B cell (primary cell): Measurements from ENCODE around the gene MRPS25. TPM values are rescaled to one million over a fixed set of nuclear protein-coding genes. Genes with fewer than 3 reads are reported as not detected.
"Not testable (repeated sequence)": the region's sequence is repeated elsewhere in the genome, so short reads cannot be mapped to it uniquely, and the experiment has no call there.

Source experiments
- ATAC-seq: fragments of 200-7000 bp; cut with Tn5 transposase; one replicate; pipeline ENCODE4 v1.10.0; 2021; ENCODE audit warnings: low read depth, mild to moderate bottlenecking, moderate number of reproducible peaks, moderate library complexity
- CTCF ChIA-PET: fragments of 350-600 bp; sonication (Branson Sonifier 250); formaldehyde crosslinking; loops from one replicate; lab custom pipeline; 2021; ENCODE audit warnings: antibody characterized with exemption, inconsistent platforms; lab: Charles Lee
- POLR2A ChIA-PET: fragments of 350-600 bp; sonication (Branson Sonifier 250); formaldehyde crosslinking; loops from one replicate; lab custom pipeline; 2021; ENCODE audit warnings: antibody characterized with exemption; lab: Charles Lee
- DNase-seq: peaks from one replicate; pipeline ENCODE4 v3.0.0; 2013
- H2AFZ ChIP-seq: 2 replicates; pipeline ENCODE4 v1.6.1; 2012; ENCODE audit warnings: mild to moderate bottlenecking, low read depth, low read length; ENCODE audit not compliant: insufficient read depth, poor library complexity, severe bottlenecking
- H3K27ac ChIP-seq, 2 donors: 1 replicate in 1 of 2; 2 replicates in 1 of 2; pipeline ENCODE4 v1.5.1; 2012 to 2013; ENCODE audit warnings: low read length in 2 of 2, mild to moderate bottlenecking in 2 of 2, moderate library complexity in 1 of 2
- H3K27me3 ChIP-seq, 4 experiments: fragments of 200-600 bp in 1 of 4; sonication (generic) in 1 of 4; replicated peaks in 1 of 4; 1 replicate in 2 of 4; 2 replicates in 2 of 4; pipeline versions ENCODE4 v1.6.1 to v1.7.0; 2013 to 2016; ENCODE audit warnings: low read length in 3 of 4, mild to moderate bottlenecking in 2 of 4, mixed read lengths in 1 of 4, moderate library complexity in 1 of 4; ENCODE audit not compliant: insufficient read depth in 4 of 4, control insufficient read depth in 3 of 4; ENCODE audit errors: control extremely low read depth in 1 of 4
- H3K36me3 ChIP-seq, 2 experiments: replicated peaks in 1 of 2; 1 replicate in 1 of 2; 2 replicates in 1 of 2; pipeline versions ENCODE4 v1.6.1 to v1.7.1; 2013; ENCODE audit warnings: low read length in 1 of 2; ENCODE audit not compliant: insufficient read depth in 2 of 2, control insufficient read depth in 1 of 2; ENCODE audit errors: control extremely low read depth in 1 of 2, extremely low read depth in 1 of 2
- H3K4me1 ChIP-seq, 2 donors: fragments of 200-600 bp in 1 of 2; sonication (generic) in 1 of 2; 1 replicate in 1 of 2; 2 replicates in 1 of 2; pipeline versions ENCODE4 v1.5.1 to v1.6.1; 2013 to 2017; ENCODE audit warnings: low read length in 2 of 2; ENCODE audit not compliant: control insufficient read depth in 2 of 2, insufficient read depth in 2 of 2
- H3K4me2 ChIP-seq: replicated peaks from 2 replicates; pipeline ENCODE3; 2012; ENCODE audit warnings: mild to moderate bottlenecking, low read depth, low read length; ENCODE audit not compliant: poor library complexity, severe bottlenecking
- H3K4me3 ChIP-seq, 5 experiments: fragments of 200-600 bp in 1 of 5; sonication (generic) in 1 of 5; 1 replicate in 3 of 5; 2 replicates in 2 of 5; pipeline versions ENCODE4 v1.5.1 to v1.7.0; 2011 to 2016; ENCODE audit warnings: low read length in 4 of 5, mild to moderate bottlenecking in 4 of 5, low read depth in 2 of 5, control low read depth in 1 of 5, moderate library complexity in 1 of 5; ENCODE audit not compliant: insufficient read depth in 1 of 5; ENCODE audit errors: control extremely low read depth in 1 of 5, extremely low read depth in 1 of 5
- H3K79me2 ChIP-seq: fragments of 200-600 bp; sonication (generic); one replicate; pipeline ENCODE4 v1.6.0; 2016; ENCODE audit warnings: low read length; ENCODE audit not compliant: control insufficient read depth, insufficient read depth
- H3K9ac ChIP-seq: fragments of 200-600 bp; sonication (generic); 2 replicates; pipeline ENCODE4 v1.6.1; 2017; ENCODE audit warnings: mild to moderate bottlenecking, low read length, moderate library complexity
- H3K9me3 ChIP-seq, 3 donors: one replicate each; pipeline versions ENCODE4 v1.6.1 to v1.7.1; 2013; ENCODE audit warnings: low read length in 2 of 3; ENCODE audit not compliant: control insufficient read depth in 2 of 3, insufficient read depth in 1 of 3; ENCODE audit errors: control extremely low read depth in 1 of 3
- H4K20me1 ChIP-seq: 2 replicates; pipeline ENCODE4 v1.6.0; 2012; ENCODE audit warnings: mild to moderate bottlenecking, low read length; ENCODE audit not compliant: insufficient read depth, control insufficient read depth, poor library complexity, severe bottlenecking
- H3K27ac Mint-ChIP-seq: one replicate; pipeline ENCODE4 v1.8.0; 2021; ENCODE audit warnings: mixed read lengths
- H3K27me3 Mint-ChIP-seq: one replicate; pipeline ENCODE4 v1.8.0; 2021; ENCODE audit warnings: mixed read lengths
- H3K4me1 Mint-ChIP-seq: one replicate; pipeline ENCODE4 v1.8.0; 2021; ENCODE audit warnings: mixed read lengths
- H3K4me3 Mint-ChIP-seq: one replicate; pipeline ENCODE4 v1.8.0; 2021; ENCODE audit warnings: mixed read lengths
- H3K9me3 Mint-ChIP-seq: one replicate; pipeline ENCODE4 v1.8.0; 2022; ENCODE audit warnings: mixed read lengths; ENCODE audit not compliant: insufficient read depth
- CTCF ChIP-seq: fragments of 200-600 bp; IDR thresholded peaks from one replicate; pipeline ENCODE4 v1.8.0; 2022; ENCODE audit warnings: antibody characterized with exemption, mild to moderate bottlenecking
- EZH2 ChIP-seq: IDR thresholded peaks from 2 replicates; pipeline ENCODE4 v1.6.1; 2012; ENCODE audit warnings: borderline replicate concordance, low read depth, mild to moderate bottlenecking, moderate library complexity, low read length; ENCODE audit not compliant: insufficient read depth, poor library complexity, severe bottlenecking
- WGBS: methylation state at CpG from one replicate; pipeline ENCODE4 v1.1.5; 2013; ENCODE audit warnings: missing lambda C conversion rate; ENCODE audit not compliant: insufficient coverage; 5-methylcytosine and 5-hydroxymethylcytosine counted together
- intact Hi-C: fragments of 100-400 bp; cut with micrococcal nuclease; formaldehyde crosslinking; loops from one replicate; pipeline ENCODE4 v1.10.0; 2022
- polyA plus RNA-seq: library from polyadenylated mRNA; depleted of rRNA; stranded (reverse); fragments of >200 nt; gene quantifications from 2 replicates; pipeline ENCODE4 v1.2.3, GENCODE V29; 2012
- total RNA-seq, 2 donors: library from RNA; stranded (reverse); fragments of 120-200 nt in 1 of 2; gene quantifications; 1 replicate in 1 of 2; 2 replicates in 1 of 2; pipeline versions ENCODE4 v1.2.3 to v1.2.4, GENCODE V29; 2013 to 2022

Gene MRPS25
- total and polyA plus RNA-seq, 2 donors (not counting 1 experiment from before 2014, with no cell fraction given): 94.9 to 105 TPM

- no peak for ATAC-seq
- H3K36me3 ChIP-seq: peaks cover 5 to 64% of the 10 kb centered on the region in 2 experiments
- H3K27me3 ChIP-seq: no peaks in the 10 kb centered on the region
- H3K4me2 ChIP-seq: no peak overlapping the region
- ChIA-PET POLR2A (no interaction called here), CTCF (no interaction called here)
- no peak overlapping the region for H3K27ac ChIP-seq
- no peak for TF ChIP-seq CTCF
- TF ChIP-seq EZH2: no peak
- no peak overlapping the region for H2AFZ ChIP-seq
- DNase-seq: no peak
- H3K4me1 Mint-ChIP-seq: no peaks in the 10 kb centered on the region
- H3K27me3 Mint-ChIP-seq: no peaks in the 10 kb centered on the region
- H3K27ac Mint-ChIP-seq: no peak overlapping the region
- no peak overlapping the region for H3K4me3 ChIP-seq
- H3K4me3 Mint-ChIP-seq: no peak overlapping the region
- H3K9me3 Mint-ChIP-seq: peaks cover 2% of the 10 kb centered on the region
- no peak overlapping the region for H3K9ac ChIP-seq
- peaks cover 0 to 6% (median 0%) of the 10 kb centered on the region in 3 donors for H3K9me3 ChIP-seq
- 100% methylated on average over 1 of the region's 5 CpGs for WGBS
- intact Hi-C loops: no loop called here
- no peaks in the 10 kb centered on the region for H4K20me1 ChIP-seq
- H3K79me2 ChIP-seq: peaks cover 53% of the 10 kb centered on the region
- no peaks in the 10 kb centered on the region for H3K4me1 ChIP-seq
These were observed 55.9 kb downstream of the MRPS25 start for GRCh38 chr3:15009167-15009566.

- H3K9me3 ChIP-seq: peaks cover 0 to 6% (median 0%) of the 10 kb centered on the region in 3 donors
- H3K27me3 Mint-ChIP-seq: no peaks in the 10 kb centered on the region
- peaks cover 2% of the 10 kb centered on the region for H3K9me3 Mint-ChIP-seq
- H3K4me1 ChIP-seq: no peaks in the 10 kb centered on the region
- no peaks in the 10 kb centered on the region for H3K27me3 ChIP-seq
- peaks cover 8% of the 10 kb centered on the region for H3K4me1 Mint-ChIP-seq
- no peak for DNase-seq
- ATAC-seq: no peak
- intact Hi-C loops: no loop called here
- no peak overlapping the region for H3K27ac Mint-ChIP-seq
- ChIA-PET CTCF (interaction anchor here (1.3 kb wide), 1 partner anchor 82 kb away, joined by 5 read pairs; no protein-coding TSS in a partner anchor), POLR2A (no interaction called here)
- H3K4me3 ChIP-seq: no peak overlapping the region
- no peak overlapping the region for H3K27ac ChIP-seq
- TF ChIP-seq EZH2 (no peak), CTCF (no peak)
- no peak overlapping the region for H3K4me2 ChIP-seq
- H3K79me2 ChIP-seq: peaks cover 67% of the 10 kb centered on the region
- no peaks in the 10 kb centered on the region for H4K20me1 ChIP-seq
- H3K9ac ChIP-seq: no peak overlapping the region
- no peak overlapping the region for H2AFZ ChIP-seq
- no peak overlapping the region for H3K4me3 Mint-ChIP-seq
- WGBS: 93% methylated on average over 2 of the region's 4 CpGs
- H3K36me3 ChIP-seq: peaks cover 7 to 57% of the 10 kb centered on the region in 2 experiments
These were observed 57.4 kb downstream of the MRPS25 start for GRCh38 chr3:15007681-15008141.

- DNase-seq, H3K27me3 Mint-ChIP-seq, POLR2A ChIA-PET, H4K20me1 ChIP-seq, ATAC-seq, H3K27me3 ChIP-seq, CTCF ChIA-PET, H3K4me3 Mint-ChIP-seq, H3K4me2 ChIP-seq, H3K9me3 Mint-ChIP-seq, H3K4me1 ChIP-seq, H3K27ac ChIP-seq, H2AFZ ChIP-seq, H3K4me3 ChIP-seq, intact Hi-C loops, H3K9me3 ChIP-seq, H3K36me3 ChIP-seq, H3K27ac Mint-ChIP-seq, H3K9ac ChIP-seq: not testable (repeated sequence)
- 50% methylated on average over 1 of the region's 6 CpGs for WGBS
- peaks cover 74% of the 10 kb centered on the region for H3K79me2 ChIP-seq
- H3K4me1 Mint-ChIP-seq: peaks cover 35% of the 10 kb centered on the region
These were observed 65.9 kb downstream of the MRPS25 start for GRCh38 chr3:14999182-14999581.
